Endometrial microvascular endothelial cells (primary cell): ENCODE measurements around the gene CMTM5. TPM values are rescaled to one million over a fixed set of nuclear protein-coding genes. Genes with fewer than 3 reads are reported as not detected.

Source experiments
- in situ Hi-C: cut with HindIII; loops from 2 replicates; pipeline ENCODE4 v1.10.0; 2017; ENCODE audit warnings: low sequenced_read_pairs, low pct_unique_long_range_greater_than_20kb; ENCODE audit errors: inconsistent ontology term
- total RNA-seq: library from RNA; depleted of rRNA; stranded (reverse); fragments of >200 nt; gene quantifications from one replicate; pipeline ENCODE4 v1.2.3, GENCODE V29; 2015; ENCODE audit errors: inconsistent ontology term

The CMTM5 gene
- total RNA-seq, 1 donor from 2014 or later, result not detected

- in situ Hi-C loops, result no loop called here
Observed at GRCh38 chr14:23356662-23357061, 20.2 kb upstream of the CMTM5 start.

DNA sequence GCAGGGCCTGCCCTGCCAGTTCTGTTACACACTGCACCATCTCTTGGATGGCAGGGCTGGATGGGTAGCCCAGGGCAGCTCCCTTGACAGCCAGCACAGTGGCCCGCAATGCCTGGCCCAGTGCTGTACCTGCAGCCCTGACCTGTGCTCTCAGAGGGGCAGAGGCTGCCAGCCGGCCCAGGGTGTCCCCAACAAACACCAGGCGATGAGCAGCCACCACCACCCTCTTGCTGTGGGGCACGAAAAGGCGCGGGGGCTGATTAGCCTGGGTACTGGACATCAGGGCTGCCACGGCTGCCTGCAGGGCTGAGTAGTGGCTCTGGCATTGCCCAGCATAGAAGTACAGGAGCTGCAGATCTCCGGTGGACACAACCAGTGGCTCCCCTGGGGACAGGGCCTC lies 19.6 kb upstream of the CMTM5 start:
- in situ Hi-C loops, result no loop called here

DNA sequence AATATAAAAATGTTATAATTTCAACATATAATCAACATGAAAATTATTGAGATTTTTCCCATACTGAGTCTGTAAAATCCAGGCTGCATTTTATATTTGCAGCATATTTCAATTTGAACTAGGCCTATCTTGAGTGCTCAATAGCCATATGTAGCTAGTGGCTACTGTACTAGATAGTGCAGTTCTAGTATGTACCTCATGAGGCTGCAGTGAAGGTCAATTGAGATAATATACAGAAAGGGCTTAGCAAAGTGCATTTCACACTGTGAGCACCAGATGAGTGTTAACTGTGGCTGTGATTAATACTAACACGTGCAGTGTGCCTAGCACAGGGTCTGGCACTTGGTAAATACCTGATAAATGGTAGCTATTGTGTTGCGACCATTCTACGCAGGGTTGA lies 18.8 kb upstream of the CMTM5 start:
- in situ Hi-C loops, result no loop called here

DNA sequence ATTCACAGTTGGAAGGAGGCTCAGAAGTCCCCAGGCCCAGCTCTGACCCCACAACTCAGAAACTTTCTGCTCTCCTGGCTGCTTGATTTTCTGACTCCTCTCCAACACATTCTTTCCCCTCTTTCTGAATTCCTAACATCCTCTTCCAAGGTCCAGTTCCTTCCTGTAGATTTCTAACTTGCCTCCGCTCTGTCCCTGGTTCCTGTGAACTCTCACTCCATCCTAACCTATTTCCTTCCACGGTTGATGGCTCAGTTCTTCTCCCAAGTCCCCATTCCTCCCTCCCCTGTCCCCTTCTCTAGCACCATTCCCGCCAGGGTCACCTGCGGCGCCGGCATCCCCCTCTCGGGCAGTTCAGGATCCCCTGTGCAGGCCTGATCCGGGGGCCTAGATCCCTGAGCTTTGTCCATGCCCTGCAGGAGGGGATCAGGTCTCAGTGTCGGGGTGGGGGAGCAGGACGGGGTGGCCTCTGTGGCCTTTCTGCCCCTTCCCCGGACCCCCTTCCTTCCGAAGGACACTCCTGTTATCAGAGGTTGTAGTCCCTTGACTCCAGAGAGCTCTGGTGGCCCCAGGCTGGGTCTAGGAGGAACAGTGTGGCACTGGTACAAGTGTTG lies 18.2 kb upstream of the CMTM5 start:
- in situ Hi-C loops, result no loop called here

GRCh38 chr14:23359167-23359626 lies 17.6 kb upstream of the CMTM5 start:
- in situ Hi-C loops, result no loop called here

DNA sequence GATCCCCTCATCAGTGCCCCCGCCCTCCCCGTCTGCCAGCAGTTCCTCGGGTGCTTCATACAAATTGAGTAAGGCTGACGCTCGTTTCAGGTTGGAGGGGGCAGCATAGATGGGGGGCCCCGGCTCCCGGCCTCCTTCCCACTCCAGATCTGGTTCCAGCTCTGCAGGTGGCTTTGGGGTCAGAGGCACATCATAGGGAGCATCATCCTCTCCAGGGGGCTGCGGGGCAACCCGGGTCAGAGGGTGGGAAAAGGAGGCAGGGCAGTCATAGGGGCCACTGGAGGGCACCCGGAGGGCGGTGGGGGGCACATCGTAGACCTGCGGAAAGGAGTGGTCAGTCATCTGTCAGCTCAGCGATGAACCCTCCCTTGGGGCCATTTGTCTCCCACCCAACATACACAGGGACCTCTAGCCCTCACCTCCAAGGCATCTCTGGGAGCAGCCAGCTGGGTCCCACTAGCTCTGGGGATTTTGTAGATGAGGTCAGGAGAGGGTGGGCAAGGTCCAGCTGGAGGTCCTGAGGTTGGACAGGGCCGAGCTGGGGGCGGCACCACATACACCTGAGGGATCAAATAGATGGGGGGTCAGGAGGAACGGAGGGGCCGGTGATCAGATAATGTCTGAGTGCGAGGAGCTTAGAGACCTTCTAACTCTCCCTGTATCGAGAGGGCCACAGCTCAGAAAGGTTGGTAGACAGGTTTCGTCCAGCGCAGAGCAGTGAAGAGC lies 17.0 kb upstream of the CMTM5 start:
- in situ Hi-C loops, result no loop called here

DNA sequence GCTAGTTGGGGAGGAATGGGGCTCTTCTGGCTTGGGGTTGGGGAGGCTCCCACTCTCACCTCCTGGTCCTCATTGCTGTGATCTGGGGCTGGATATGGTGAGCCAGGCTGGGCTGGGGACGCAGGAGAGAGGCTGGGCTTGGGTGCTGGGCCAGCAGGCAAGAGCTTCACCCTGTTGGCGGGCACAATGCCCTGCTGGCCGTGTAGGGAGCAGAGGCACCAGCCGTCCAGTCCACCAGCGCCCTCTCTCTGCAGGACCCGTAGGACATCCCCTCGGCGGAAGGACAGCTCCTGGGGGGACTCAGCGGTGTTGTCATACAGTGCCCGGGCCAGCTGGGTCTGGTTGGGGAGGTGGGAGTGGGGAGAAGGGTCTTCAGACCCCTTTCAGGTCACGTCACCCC lies 16.4 kb upstream of the CMTM5 start:
- in situ Hi-C loops, result no loop called here

- in situ Hi-C loops, result no loop called here
Observed at GRCh38 chr14:23361320-23361719, 15.5 kb upstream of the CMTM5 start.

DNA sequence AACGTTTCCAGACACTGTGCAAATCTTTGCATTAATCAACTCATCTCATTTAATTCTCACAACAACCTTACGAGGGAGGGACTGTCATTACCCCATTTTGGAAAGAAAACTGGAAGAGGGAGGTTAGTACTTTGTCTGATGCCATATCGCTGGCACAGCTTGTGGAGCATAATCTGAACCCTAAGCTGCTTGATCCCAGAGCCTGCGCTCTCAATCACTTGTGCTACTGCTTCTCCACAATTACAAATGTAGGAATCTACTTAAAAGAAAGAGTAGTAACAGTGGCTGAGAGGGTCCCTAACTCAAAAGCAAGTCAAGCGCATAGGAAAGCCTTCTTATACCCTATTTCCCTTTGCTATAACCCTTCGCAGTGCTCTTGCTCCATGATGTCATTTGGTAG lies 15.1 kb upstream of the CMTM5 start:
- in situ Hi-C loops, result no loop called here

- in situ Hi-C loops, result no loop called here
Observed at GRCh38 chr14:23362200-23362599, 14.6 kb upstream of the CMTM5 start.

DNA sequence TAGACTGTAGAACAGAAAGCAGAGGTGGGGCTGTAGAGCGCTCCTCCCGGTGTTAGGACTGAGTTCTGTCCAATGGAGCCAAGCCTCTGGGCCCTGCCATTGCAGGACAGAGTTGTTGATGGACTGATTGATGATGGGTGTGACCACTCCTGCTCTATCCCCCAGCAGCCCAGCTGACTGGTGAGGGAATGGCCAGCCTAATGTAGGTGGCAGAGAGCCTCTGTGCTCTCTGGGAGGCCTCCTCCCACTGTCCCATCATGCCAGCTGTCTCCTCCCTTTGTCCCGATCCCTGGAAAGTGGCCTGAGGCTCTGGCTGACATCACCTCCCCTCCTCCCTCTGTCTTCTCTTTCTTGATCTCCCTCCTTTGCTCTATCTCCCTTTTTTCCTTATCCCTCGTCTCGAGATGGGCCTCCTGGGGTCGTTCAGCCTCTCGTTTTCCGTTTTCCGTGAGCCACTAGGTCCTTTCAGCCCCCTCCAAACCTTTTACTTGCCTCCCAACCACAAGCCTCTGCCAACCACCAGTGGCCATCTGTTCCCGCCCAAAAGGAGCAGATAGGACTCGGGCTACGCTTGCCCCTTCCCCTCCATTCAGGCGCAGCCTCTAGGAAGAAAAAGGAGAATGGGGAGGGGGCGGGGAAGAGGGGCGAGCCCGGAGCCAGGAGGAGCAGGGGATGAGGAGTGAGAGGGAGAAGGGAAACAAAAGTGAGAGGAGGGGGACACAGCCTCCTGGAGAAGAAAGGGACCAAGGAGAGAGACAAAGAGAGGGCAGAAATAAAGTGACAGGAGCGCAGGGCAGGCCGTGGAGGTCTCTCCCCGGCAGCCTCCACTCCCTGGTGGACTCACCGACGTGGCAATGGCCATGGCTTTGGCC lies 12.4 kb upstream of the CMTM5 start:
- in situ Hi-C loops, result no loop called here

GRCh38 chr14:23365036-23365731 lies 11.7 kb upstream of the CMTM5 start, which contains the start of gene EFS:
EFS (minus strand) TSS chr14:23365172; CDS start chr14:23365025, 147 bp downstream.
- in situ Hi-C loops, result no loop called here

DNA sequence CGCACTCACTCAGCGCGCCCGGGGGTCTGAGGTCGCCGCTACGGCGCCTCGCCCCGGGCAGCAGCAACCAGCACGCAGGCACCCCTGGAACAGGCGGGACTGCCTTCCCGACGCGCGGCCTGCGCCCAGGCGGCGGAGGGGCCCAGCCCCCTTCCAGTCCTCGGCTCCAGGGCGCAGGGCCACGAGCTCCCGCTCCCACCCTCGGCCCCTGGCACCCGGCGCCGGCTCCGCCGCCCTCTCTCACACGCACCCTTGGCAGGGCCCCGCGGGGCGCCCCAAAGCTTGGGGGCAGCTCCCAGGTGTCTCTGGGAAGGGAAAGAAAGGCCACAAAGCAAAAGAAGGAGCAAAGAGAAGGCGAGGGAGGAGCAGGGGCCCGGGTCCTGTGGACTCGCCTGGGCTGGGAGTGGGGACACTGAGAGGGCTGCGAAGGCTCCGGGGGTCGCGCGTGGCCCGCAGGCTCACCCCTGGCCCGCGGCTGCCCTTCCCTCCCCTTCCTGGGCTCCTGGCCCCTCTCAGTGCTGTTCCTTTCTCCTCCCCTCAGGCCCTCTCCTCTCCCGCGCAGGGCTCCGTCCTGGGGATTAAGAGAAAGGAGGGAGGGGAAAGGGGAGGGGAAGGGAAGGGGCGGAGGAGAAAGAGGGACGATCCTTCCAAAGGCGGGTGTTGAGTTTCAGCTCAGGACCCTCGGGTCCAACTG lies 11.0 kb upstream of the CMTM5 start:
- in situ Hi-C loops, result no loop called here

DNA sequence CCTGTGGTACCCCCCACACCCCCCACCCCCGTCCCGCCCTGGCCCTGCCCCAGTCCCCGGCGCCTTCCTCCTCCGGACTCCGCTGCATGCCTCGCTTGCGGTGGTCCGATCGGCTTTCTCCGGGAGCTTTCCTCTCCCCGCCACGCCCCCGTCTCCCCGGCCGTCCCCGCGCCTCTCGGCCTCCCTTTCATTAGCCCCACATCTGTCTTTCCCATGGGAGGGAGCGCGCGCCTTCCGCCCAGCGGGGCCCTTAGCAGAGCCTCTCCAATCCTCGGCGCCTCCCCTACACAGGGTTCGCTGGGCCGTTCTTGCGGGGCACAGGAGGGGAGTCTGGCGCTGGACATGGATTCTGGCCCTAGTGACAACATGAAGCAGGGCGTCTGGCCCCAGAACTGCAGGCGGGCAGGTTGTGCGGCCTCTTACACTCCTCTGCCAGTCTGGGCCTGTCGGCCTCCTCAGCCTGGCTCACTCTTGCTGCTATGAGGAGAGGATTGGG lies 10.4 kb upstream of the CMTM5 start:
- in situ Hi-C loops, result no loop called here

GRCh38 chr14:23370221-23370620 lies 6.6 kb upstream of the CMTM5 start:
- in situ Hi-C loops, result no loop called here

DNA sequence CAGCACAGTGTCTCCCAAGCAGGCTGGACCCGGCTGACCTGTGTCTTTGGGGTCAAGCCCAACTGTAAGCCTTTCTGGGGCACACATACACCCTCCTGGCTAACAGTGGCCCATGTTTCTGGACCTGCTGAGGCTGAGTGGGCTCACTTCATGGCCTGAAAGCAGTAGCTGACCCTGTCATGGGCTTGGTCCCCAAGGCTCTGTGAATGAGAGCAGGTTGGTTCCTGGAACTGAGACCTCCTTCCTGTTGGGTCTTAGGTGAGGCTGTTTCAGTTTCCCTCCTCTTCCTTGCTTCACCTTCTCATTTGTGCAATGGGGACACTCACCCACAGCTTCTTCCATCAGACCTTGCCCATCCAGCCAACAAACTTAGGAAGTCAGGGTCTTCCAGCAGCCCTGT lies 5.0 kb upstream of the CMTM5 start:
- in situ Hi-C loops, result no loop called here

- in situ Hi-C loops, result no loop called here
Observed at GRCh38 chr14:23372509-23372908, 4.3 kb upstream of the CMTM5 start, which contains the start of gene IL25. IL25 (plus strand) TSS chr14:23372809.

DNA sequence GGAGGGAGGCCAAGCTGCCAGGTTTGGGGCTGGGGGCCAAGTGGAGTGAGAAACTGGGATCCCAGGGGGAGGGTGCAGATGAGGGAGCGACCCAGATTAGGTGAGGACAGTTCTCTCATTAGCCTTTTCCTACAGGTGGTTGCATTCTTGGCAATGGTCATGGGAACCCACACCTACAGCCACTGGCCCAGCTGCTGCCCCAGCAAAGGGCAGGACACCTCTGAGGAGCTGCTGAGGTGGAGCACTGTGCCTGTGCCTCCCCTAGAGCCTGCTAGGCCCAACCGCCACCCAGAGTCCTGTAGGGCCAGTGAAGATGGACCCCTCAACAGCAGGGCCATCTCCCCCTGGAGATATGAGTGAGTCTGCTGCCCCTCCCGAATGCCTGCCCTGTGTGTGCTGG lies 3.8 kb upstream of the CMTM5 start:
- in situ Hi-C loops, result no loop called here
